Measurements from ENCODE around the gene EGLN3. TPM values are rescaled to one million over a fixed set of nuclear protein-coding genes. Genes with fewer than 3 reads are reported as not detected.

The EGLN3 gene
- total RNA-seq: 100 to 1,000 TPM; 161 to 299 (median 167) TPM

DNA sequence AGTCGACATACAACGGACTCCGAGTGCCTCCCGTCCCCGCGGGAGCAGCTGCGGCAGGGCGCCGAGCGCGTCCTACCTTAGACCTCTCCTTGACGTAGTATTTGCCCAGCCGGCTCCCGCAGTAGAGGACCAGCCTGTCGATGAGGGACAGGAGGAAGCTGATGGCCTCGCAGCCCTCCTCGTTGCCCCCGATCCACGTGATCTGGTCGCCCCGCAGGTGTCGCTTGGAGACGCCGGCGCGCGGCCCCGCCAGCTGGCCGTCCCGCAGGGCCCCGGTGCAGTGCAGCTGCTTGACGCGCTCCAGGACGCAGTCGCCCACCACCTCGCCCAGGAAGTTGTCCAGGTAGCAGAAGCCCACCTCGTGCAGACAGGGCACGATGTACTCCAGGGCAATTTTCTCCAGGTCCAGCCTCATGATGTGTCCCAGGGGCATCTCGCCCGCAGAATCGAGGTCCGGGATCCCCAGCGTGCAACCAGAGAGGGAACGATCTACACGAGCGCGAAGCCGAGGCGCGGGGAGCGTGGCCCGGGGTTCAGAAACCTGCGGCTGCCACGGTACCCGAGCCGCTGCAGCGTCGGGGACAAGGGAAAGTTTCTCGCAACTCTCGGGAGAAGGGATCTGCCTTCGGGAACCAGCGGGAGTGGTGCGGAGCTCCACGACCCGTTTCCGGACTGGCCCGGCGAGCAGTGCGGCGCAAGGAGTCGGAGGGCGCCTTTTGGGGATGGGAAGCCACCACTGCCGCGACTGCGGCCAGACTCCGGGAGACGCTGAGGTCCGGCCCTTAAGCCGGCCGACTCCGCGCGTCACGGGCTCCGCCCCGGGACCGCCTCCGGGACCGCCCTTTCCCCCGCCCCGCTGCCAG, at the start of gene EGLN3:
TSS of gene EGLN3 (minus strand) at position 755 of the 863 bp plus-strand sequence. CDS start at position 433, 322 bp downstream.
- peak; percentile 84 to 97 for DNase-seq (ENCODE audit: low spot score in 2 of 2)
- peak in 1 of 2 donors; percentile 53 for TF ChIP-seq POLR2A (IDR thresholded peaks at IDR 0.05)
- TF ChIP-seq, protein P1, sequence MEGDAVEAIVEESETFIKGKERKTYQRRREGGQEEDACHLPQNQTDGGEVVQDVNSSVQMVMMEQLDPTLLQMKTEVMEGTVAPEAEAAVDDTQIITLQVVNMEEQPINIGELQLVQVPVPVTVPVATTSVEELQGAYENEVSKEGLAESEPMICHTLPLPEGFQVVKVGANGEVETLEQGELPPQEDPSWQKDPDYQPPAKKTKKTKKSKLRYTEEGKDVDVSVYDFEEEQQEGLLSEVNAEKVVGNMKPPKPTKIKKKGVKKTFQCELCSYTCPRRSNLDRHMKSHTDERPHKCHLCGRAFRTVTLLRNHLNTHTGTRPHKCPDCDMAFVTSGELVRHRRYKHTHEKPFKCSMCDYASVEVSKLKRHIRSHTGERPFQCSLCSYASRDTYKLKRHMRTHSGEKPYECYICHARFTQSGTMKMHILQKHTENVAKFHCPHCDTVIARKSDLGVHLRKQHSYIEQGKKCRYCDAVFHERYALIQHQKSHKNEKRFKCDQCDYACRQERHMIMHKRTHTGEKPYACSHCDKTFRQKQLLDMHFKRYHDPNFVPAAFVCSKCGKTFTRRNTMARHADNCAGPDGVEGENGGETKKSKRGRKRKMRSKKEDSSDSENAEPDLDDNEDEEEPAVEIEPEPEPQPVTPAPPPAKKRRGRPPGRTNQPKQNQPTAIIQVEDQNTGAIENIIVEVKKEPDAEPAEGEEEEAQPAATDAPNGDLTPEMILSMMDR (IDR thresholded peaks at IDR 0.05): no peak
- WGBS, 2 donors: 0% methylated on average over 33 to 66 of the region's 91 CpGs

GRCh38 chr14:34000396-34000795, 49.5 kb upstream of the EGLN3 start:
- TF ChIP-seq, protein P1 (IDR thresholded peaks at IDR 0.05): no peak
- TF ChIP-seq POLR2A (IDR thresholded peaks at IDR 0.05): no peak
- no peak overlapping the region for H3K4me3 ChIP-seq (ENCODE audit: low read depth, poor library complexity, severe bottlenecking)
- DNase-seq (ENCODE audit: low spot score in 2 of 2): no peak
- intact Hi-C loops (cut with DNase I; ENCODE audit: low total_unique reads): no loop called here
- 80 to 83% methylated on average over 4 of the region's 4 CpGs for WGBS, 2 donors

More for the DNA sequence above, at the start of gene EGLN3:
- H3K4me3 ChIP-seq (ENCODE audit: low read depth, poor library complexity, severe bottlenecking): peak within 1 kb of the TSS; percentile 66
- intact Hi-C loops (cut with DNase I; ENCODE audit: low total_unique reads): loop anchor here (10.0 kb wide), 1 partner anchor 74 kb away; no protein-coding TSS in a partner anchor

DNA sequence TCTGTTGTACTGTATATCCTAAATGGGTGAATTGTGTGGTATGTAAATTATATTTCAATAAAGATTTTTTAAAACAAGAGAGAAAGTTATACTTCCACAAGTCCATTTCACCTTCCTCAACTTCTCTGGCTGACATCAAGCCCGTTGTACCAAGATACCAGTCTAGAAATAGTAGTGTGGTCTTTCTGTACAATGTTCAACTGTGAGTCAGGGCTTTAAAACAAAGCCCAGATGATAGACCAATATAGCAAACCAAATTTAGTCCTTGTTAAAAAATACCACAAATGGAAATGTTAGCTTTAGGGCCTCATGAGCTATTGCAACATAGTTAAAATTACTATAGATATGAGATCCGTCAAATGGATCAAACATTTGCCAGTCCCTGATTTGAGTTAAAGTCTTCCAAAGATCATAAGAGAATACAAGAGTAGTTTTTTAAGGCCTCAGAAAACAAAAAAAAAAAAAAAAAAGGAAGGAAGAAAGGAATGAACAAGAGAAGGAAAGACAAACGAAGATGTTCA, 49.0 kb upstream of the EGLN3 start:
- no peak overlapping the region for H3K4me3 ChIP-seq (ENCODE audit: low read depth, poor library complexity, severe bottlenecking)
- intact Hi-C loops (cut with DNase I; ENCODE audit: low total_unique reads): no loop called here
- DNase-seq (ENCODE audit: low spot score in 2 of 2): no peak
- TF ChIP-seq, protein P1 (IDR thresholded peaks at IDR 0.05): no peak
- no peak for TF ChIP-seq POLR2A (IDR thresholded peaks at IDR 0.05)
- 85 to 93% methylated on average over 3 of the region's 3 CpGs for WGBS, 2 donors

DNA sequence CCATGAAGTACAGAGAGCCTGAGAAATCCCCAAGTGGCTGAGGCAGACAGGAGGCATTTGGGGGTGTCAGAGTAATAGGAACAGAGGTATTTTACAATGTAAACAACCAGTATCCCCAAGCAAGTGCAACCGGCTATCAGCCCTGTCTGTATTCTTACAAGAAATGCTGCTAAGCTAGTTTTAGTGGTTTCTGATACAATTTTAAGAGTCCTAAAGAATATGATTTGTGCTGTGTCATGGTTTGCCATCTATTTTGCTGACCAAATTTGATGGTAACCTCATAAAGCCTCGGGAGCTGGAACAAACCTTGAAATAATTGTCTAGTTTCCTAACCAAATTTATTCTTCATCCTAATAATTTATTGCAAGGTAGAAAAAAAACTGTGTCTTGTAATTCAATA, 46.7 kb upstream of the EGLN3 start:
- intact Hi-C loops (cut with DNase I; ENCODE audit: low total_unique reads): no loop called here
- TF ChIP-seq, protein P1 (IDR thresholded peaks at IDR 0.05): no peak
- TF ChIP-seq POLR2A (IDR thresholded peaks at IDR 0.05): no peak

DNA sequence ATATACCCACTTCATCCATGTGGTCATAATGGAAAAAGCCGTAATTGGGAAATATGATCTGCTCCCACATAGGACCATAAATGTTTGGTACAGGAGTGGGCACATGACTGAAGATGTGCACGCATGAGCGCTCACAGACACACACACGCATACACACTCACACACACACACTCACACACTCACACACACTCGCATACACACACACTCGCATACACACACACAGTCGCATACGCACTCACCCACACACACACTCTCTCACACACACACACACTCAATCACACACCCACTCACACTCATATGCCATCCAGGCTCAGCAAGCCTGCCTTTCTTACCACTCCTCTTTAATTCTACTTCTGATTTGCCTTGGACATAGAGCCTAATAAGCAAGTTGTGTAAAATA, 45.6 kb upstream of the EGLN3 start:
- 96% methylated on average over 8 of the region's 8 CpGs for WGBS, 2 donors
- TF ChIP-seq POLR2A (IDR thresholded peaks at IDR 0.05): no peak
- TF ChIP-seq, protein P1 (IDR thresholded peaks at IDR 0.05): no peak
- DNase-seq (ENCODE audit: low spot score in 2 of 2): no peak
- intact Hi-C loops (cut with DNase I; ENCODE audit: low total_unique reads): no loop called here
- no peak overlapping the region for H3K4me3 ChIP-seq (ENCODE audit: low read depth, poor library complexity, severe bottlenecking)

More for the DNA sequence above, 46.7 kb upstream of the EGLN3 start:
- DNase-seq (ENCODE audit: low spot score in 2 of 2): no peak
- no peak overlapping the region for H3K4me3 ChIP-seq (ENCODE audit: low read depth, poor library complexity, severe bottlenecking)
- WGBS, 2 donors: 79 to 86% methylated on average over 2 of the region's 2 CpGs
